SKM-1 (cell line): ENCODE data around the gene MSH3.
"Not testable (repeated sequence)": the region's sequence is repeated elsewhere in the genome, so short reads cannot be mapped to it uniquely, and the experiment has no call there.

Source experiments
- DNase-seq: peaks from one replicate; lab custom pipeline; 2025; ENCODE audit not compliant: unreplicated experiment; lab: John Stamatoyannopoulos, UW

The MSH3 gene

GRCh38 chr5:80789319-80790016 lies 135.0 kb downstream of the MSH3 start:
- DNase-seq: not testable (repeated sequence)

- no peak for DNase-seq
Observed at GRCh38 chr5:80790698-80791097, 136.2 kb downstream of the MSH3 start.

DNA sequence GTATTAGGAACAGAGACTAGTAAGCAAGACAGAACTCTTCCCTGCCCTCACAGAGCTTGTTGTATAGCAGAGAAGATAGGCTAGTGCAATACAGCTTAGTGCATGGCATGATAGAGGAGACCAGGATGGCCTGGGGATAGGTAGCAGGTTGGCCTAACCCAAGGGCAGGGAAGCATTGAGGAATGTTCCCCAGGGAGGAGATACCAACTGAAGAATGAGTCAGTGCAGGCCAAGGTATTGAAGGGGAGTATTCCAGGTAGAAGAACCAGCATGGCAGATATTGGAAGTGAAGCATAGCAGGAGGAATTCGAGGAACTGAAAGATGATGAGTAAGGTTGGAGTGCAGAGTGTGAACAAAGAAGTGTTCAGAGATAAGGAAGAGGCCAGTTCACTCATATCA lies 138.9 kb downstream of the MSH3 start:
- no peak for DNase-seq

DNA sequence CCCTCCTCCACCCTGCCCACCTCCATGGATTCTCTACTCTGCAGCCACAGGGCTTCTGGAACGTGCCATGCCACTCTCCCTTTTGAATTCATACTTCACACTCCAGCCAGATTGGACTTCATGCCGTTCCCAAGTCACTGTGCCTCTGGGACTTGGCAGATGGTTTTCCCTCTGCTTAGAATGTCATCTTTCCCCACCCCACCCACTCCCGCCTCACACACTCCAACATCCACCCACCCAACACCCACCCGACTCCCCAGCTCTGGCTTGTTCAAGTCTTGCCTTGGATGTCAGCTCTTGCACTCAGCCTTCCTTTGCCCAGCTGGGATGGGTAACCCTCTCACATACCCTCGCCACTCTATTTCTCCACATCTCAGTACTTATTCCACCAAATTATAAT lies 142.4 kb downstream of the MSH3 start:
- DNase-seq: no peak

- DNase-seq: no peak
Observed at GRCh38 chr5:80797428-80798024, 143.1 kb downstream of the MSH3 start.

DNA sequence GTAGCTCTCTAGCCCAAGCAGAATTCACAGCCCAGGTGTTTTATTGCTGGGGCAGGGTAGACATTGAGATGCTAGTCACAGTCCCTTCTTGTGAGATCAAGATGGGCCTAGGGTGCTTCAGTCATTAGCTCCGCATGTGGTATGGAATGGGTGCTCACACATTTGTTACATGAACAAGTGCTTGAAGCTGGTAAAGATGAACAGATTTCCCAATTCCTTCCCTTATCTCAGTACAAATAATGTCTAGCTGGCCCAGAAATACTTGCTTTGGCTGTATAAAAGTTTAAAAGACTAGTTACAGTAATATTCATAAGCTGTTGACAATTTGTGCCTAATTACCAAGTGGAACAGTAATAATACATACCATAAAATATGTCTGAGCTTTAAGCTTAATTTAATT lies 143.7 kb downstream of the MSH3 start:
- no peak for DNase-seq

DNA sequence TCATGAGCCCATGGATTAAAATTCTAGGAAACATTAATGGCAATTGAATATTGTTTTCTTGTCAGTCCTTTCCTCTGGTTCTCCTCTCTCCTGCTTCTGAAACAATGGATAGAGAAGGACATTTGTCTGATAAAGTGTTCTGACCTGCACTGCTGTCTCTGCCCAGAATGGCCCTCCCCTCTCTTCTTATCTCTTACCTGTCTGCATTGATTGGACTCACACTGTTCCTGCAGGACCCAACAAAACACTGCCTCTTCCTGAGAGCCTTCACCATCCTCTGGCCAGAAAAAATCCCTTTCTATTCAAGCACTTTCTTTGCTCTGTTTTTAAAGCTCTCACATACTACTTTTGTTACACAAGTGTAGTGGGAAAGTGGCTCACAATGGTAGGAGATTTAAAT lies 144.2 kb downstream of the MSH3 start:
- DNase-seq: no peak

DNA sequence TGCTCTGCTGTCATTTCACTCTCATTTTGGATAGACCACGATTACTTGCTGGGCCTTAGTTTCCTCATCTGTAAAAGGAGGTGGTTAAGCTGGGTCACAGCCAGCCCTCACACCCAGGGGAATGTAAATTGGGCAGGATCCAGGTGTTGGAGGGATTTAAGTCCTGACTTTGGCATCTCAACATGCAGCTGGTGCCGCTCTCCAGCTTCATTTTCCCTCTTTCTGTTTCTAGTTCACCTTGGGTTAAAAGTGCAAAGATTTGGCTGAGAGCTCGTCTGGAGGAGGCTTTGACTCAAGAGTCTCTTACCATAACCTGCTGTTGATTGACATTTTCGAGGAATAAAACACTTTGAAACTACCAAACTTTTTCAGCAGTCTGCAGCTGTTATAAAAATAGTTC lies 144.6 kb downstream of the MSH3 start:
- DNase-seq: no peak

GRCh38 chr5:80799573-80799972 lies 145.1 kb downstream of the MSH3 start:
- DNase-seq: no peak

DNA sequence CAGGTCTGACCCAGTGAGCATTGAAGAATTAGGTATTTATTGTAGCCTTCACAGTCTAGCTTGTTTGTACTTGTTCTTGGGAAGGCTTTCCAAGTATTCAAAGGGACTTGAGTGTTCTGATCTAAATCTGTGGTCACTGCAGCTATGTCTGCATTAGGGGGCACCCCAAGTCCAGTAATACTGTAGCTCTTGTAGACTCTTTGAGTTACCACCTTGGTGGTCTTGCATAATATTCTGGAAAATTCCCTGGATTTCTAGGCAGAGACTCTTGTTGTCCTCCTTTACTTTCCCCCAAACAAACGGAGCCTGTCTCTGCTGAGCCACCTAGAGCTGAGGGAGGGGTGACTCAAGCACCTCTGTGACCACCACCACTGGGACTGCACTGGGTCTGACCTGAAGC lies 149.9 kb downstream of the MSH3 start:
- DNase-seq: no peak

GRCh38 chr5:80805038-80805437 lies 150.6 kb downstream of the MSH3 start:
- DNase-seq: no peak

DNA sequence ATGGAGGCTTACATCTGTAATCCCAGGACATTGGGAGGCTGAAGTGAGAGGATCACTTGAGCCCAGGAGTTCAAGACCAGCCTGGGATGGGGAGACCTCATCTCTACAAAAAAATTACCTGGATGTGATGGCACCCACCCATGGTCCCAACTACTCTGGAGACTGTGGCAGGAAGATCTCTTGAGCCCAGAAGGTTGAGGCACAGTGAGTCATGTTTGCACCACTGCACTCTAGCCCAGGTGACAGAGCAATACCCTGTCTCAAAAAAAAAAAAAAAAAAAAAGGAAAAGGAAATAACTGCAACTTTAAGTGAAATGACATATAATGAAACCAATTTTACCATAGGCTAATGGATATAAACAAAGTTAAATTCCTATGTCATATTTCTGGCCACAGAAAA lies 152.5 kb downstream of the MSH3 start:
- DNase-seq: no peak

GRCh38 chr5:80809451-80809850 lies 155.0 kb downstream of the MSH3 start:
- no peak for DNase-seq

- DNase-seq: no peak
Observed at GRCh38 chr5:80810425-80810824, 156.0 kb downstream of the MSH3 start.

- no peak for DNase-seq
Observed at GRCh38 chr5:80816590-80816989, 162.1 kb downstream of the MSH3 start.

DNA sequence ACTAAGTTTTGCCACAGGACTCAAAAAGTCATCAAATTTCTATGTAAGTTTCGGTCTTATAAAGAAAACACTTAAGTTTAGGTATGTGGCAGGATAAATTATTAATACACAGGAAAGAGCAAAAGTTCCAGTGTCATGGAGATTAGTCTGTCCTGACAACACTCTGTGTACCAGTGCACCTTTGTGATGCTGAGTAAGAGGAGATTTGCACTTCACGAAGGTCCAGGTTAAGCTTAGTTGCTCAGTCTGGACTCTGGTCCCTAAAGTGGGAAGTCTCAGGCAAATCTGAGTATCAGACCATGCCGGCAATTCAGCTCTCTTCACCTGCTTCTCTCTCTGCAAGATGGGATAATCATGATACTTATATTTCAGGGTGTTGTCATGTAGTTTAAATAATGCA lies 166.2 kb downstream of the MSH3 start:
- no peak for DNase-seq

DNA sequence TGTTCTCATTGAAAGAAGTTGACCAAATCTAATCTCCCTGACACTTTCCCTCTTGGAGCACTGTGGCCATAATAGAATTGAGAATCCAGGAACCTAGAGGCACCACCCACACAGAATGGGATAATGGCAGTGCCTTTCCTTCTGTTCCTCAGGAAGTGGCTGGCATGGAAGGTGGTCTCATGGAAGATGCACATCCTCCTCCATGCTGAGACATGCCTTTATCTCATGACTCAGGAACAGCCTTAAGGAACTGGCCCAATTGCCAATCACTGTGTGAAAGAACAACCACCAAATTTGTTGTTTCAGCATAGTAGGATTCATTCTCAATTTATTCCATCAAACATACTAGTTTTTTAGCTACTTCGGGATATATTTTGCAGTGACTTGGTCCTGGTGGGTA lies 168.2 kb downstream of the MSH3 start:
- no peak for DNase-seq

- not testable (repeated sequence) for DNase-seq
Observed at GRCh38 chr5:80824159-80824558, 169.7 kb downstream of the MSH3 start.

GRCh38 chr5:80825786-80826460 lies 171.5 kb downstream of the MSH3 start:
- DNase-seq: no peak

DNA sequence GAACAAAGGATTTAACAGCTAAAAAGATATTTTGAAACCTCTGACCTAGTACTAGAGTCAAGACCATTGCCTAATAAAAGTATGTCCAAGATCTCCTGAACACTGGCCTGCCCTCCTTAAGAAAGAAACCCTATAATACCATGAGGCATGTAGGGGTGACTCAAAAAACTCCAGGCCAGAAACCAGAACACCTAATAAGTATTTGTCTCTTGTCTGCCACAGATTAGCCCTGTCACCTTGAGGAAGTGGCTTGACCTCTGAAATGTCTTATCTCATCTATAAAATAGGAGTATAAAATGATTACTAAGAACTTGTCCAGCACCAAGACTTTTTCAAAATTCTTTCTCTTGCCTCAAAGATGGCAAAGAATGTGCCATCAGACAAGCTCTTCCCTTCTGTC lies 180.3 kb downstream of the MSH3 start:
- DNase-seq: no peak

- no peak for DNase-seq
Observed at GRCh38 chr5:80835128-80835527, 180.7 kb downstream of the MSH3 start.

- DNase-seq: no peak
Observed at GRCh38 chr5:80837679-80838078, 183.2 kb downstream of the MSH3 start.
